Small intestine (tissue), 7 donors: ENCODE results near the gene ISCU. TPM values are rescaled to one million over a fixed set of nuclear protein-coding genes. Genes with fewer than 3 reads are reported as not detected.
A peak's percentile ranks its signal among the peaks of the same experiment; 100 is the strongest.

Experiments
- DNase-seq, 2 donors: peaks; one replicate each; pipeline versions ENCODE4 v3.0.0 to v3.0.0-alpha.2; 2013
- FAIRE-seq: peaks from 2 replicates; lab custom pipeline; 2012; peaks lifted over from hg19 to GRCh38; lab: Jason Lieb, UNC
- H3K27ac ChIP-seq, 3 donors: one replicate each; pipeline ENCODE4 v1.5.1; 2013; ENCODE audit warnings: low read length in 2 of 3, mild to moderate bottlenecking in 2 of 3, control low read depth in 1 of 3, inconsistent platforms in 1 of 3, low read depth in 1 of 3, moderate library complexity in 1 of 3
- H3K27me3 ChIP-seq, 3 donors: one replicate each; pipeline ENCODE4 v1.6.1; 2013; ENCODE audit warnings: low read length in 3 of 3, inconsistent platforms in 1 of 3; ENCODE audit not compliant: control insufficient read depth in 3 of 3, insufficient read depth in 3 of 3
- H3K36me3 ChIP-seq, 3 donors: one replicate each; pipeline ENCODE4 v1.6.1; 2013; ENCODE audit warnings: low read length in 3 of 3, inconsistent platforms in 1 of 3, low read depth in 1 of 3, mild to moderate bottlenecking in 1 of 3, moderate library complexity in 1 of 3; ENCODE audit not compliant: control insufficient read depth in 3 of 3, insufficient read depth in 2 of 3
- H3K4me1 ChIP-seq, 3 donors: one replicate each; pipeline ENCODE4 v1.6.1; 2013; ENCODE audit warnings: low read length in 2 of 3, inconsistent platforms in 1 of 3, low read depth in 1 of 3, mild to moderate bottlenecking in 1 of 3, moderate library complexity in 1 of 3; ENCODE audit not compliant: control insufficient read depth in 3 of 3, insufficient read depth in 2 of 3
- H3K4me3 ChIP-seq, 3 donors: one replicate each; pipeline ENCODE4 v1.5.1; 2013; ENCODE audit warnings: low read length in 3 of 3, control low read depth in 1 of 3, inconsistent platforms in 1 of 3, low read depth in 1 of 3, mild to moderate bottlenecking in 1 of 3, moderate library complexity in 1 of 3
- H3K9me3 ChIP-seq, 2 donors: one replicate each; pipeline ENCODE4 v1.6.1; 2013; ENCODE audit warnings: low read depth in 1 of 2, low read length in 1 of 2; ENCODE audit not compliant: control insufficient read depth in 2 of 2, insufficient read depth in 1 of 2
- WGBS, 3 donors: extraction: QIAGEN DNeasy Blood & Tissue Kit; methylation state at CpG; one replicate each; pipeline ENCODE4 v1.1.7; 2013; 5-methylcytosine and 5-hydroxymethylcytosine counted together
- polyA plus RNA-seq, 4 donors: library from polyadenylated mRNA; stranded (reverse) in 3 of 4; unstranded in 1 of 4; fragments of 200-250 nt in 3 of 4; fragments of 120-200 nt in 1 of 4; gene quantifications; one replicate each; pipeline versions ENCODE4 v1.2.1 to v1.2.3, GENCODE V29; 2013
- donor health status: healthy with polysubstance abuse.
- donor health status: control.
- donor health status: control.
- donor health status: Bipolar disorder and iron deficiency.
- donor health status: healthy.

The ISCU gene
- polyA plus RNA-seq, 4 donors: 102 to 178 (median 132) TPM

DNA sequence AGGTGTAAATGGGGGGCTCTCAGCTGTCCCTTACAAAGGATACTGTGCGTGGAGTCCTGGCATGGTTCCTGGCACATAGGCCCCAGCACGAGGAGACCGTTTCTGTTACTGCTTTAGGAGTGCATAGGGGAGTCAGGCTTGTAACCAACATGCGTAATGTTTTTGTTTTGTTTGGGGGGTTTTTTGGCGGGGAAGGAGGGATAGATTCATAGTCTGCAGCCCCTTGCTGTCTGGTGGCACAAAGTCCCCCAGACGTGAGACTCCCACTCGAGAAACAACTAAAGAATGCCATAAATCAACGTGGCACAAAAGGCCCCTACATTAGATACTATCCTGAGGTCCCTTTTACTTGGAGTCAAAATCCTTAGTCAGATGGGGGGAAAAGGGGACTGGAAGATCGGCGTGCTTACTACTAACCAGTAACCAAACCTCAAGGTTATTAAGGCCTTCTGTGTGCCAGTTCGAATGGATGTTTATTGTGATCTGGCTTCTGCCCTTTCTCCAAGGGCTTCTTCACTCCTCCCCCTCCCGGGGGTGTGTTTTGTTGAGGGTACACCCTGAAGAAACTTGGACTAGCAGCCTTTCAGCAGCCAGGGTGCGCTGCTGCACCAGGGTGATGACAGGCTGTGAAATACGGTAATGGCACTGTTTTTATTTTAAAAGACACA lies 874 bp downstream of the ISCU start:
- peak overlapping the region; percentile 82 to 93 (median 90) for H3K27ac ChIP-seq
- 1 to 3% (median 1%) methylated on average over 14 of the region's 14 CpGs for WGBS, 3 donors
- H3K4me3 ChIP-seq: peak overlapping the region; percentile 64 to 99 (median 75)
- no peaks in the 10 kb centered on the region for H3K9me3 ChIP-seq
- peaks cover 6 to 16% (median 11%) of the 10 kb centered on the region in 3 donors for H3K4me1 ChIP-seq
- peaks cover 12 to 26% (median 20%) of the 10 kb centered on the region in 3 donors for H3K36me3 ChIP-seq
- DNase-seq (peak; percentile 91 to 92), FAIRE-seq (no peak)
- no peaks in the 10 kb centered on the region for H3K27me3 ChIP-seq

DNA sequence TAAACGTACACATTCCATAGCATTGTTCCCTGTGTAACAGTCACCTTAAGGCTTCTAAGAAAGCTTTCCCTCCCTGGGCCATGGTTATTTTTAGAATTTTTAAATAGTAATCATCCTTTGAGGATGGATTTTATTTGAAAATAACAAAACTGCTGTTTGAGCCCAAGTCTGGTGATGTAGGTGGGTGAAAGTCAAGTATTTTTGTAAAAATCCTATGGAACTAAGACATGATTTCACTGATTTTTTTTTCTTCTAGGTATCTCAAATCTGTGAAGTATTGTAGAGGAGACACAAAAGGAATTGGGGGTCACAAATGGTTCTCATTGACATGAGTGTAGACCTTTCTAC lies 1.4 kb downstream of the ISCU start:
- peaks cover 6 to 14% (median 9%) of the 10 kb centered on the region in 3 donors for H3K4me1 ChIP-seq
- H3K27ac ChIP-seq: no peak overlapping the region
- peaks cover 12 to 27% (median 20%) of the 10 kb centered on the region in 3 donors for H3K36me3 ChIP-seq
- DNase-seq: no peak
- WGBS, 3 donors: 0 to 5% (median 2%) methylated on average over 1 of the region's 1 CpG
- H3K27me3 ChIP-seq: no peaks in the 10 kb centered on the region
- no peaks in the 10 kb centered on the region for H3K9me3 ChIP-seq
- peak overlapping the region in 2 of 3 donors; percentile 64 to 99 for H3K4me3 ChIP-seq
- FAIRE-seq: no peak

DNA sequence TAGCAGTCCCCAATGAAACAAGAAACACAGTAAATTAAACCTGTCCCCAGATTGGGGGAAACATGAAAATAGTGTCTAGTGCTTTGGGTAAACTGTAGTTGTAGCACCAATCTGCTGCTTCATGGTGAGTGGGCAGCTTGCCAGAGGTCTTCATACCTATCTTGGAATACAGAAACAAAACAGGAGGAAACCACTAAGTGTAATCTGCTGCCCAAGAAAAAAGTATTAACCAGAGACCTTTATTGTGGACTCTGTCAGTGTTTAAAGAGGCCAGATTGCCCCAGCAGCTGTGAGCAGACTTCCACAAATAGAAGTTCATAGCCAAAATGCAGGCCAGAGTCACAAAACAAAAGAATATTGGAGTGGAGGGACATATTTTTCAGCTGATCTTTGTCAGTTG lies 2.3 kb downstream of the ISCU start:
- peaks cover 12 to 28% (median 20%) of the 10 kb centered on the region in 3 donors for H3K36me3 ChIP-seq
- DNase-seq (no peak), FAIRE-seq (no peak)
- H3K4me3 ChIP-seq: no peak overlapping the region
- no peak overlapping the region for H3K27ac ChIP-seq
- H3K27me3 ChIP-seq: no peaks in the 10 kb centered on the region
- peaks cover under 1 to 12% (median 5%) of the 10 kb centered on the region in 3 donors for H3K4me1 ChIP-seq
- H3K9me3 ChIP-seq: no peaks in the 10 kb centered on the region

DNA sequence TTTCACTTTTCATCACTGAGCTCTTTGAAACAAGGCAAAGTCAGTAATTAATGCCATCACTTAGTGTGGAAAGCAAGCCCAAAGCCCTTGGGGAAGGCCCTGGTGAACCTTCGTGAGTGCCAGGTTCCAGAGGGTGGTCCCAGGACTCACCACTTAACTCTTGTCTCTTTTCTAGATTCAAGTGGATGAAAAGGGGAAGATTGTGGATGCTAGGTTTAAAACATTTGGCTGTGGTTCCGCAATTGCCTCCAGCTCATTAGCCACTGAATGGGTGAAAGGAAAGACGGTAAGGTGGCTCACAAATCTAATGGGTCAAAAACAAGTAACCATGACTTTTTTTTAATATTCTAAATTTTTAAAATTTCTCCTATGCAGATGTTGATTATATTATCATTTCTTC lies 2.8 kb downstream of the ISCU start:
- H3K27ac ChIP-seq: no peak overlapping the region
- WGBS, 3 donors: 89 to 92% (median 91%) methylated on average over 3 of the region's 3 CpGs
- no peaks in the 10 kb centered on the region for H3K9me3 ChIP-seq
- DNase-seq (no peak), FAIRE-seq (no peak)
- H3K4me1 ChIP-seq: peaks cover 0 to 9% (median 3%) of the 10 kb centered on the region in 3 donors
- no peak overlapping the region for H3K4me3 ChIP-seq
- peaks cover 12 to 32% (median 20%) of the 10 kb centered on the region in 3 donors for H3K36me3 ChIP-seq
- no peaks in the 10 kb centered on the region for H3K27me3 ChIP-seq

DNA sequence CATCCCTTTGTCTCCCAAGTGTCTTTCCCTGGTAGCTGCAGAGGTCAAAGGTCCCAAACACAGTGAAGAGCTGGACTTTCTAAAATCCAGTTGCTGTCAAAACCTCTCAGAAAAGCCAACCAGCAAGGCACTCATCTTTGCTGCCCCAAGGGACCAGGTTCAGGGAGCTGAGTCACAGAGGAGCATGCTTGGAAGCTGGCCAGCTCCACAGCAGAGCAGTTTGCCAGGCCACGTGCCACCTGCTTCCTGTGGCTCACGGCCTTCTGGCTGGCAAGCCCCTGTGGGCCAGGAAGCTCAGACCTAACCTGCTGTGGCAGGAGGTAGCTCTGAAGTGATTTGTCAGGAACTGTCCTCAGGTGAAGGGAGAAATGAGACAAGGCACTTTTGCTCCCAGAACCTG lies 3.6 kb downstream of the ISCU start:
- Histone ChIP-seq H3K9me3 (no peaks in the 10 kb centered on the region), H3K4me3 (no peak overlapping the region), H3K36me3 (peaks cover 12 to 32% (median 20%) of the 10 kb centered on the region in 3 donors), H3K4me1 (peaks cover 0 to 9% (median 3%) of the 10 kb centered on the region in 3 donors), H3K27me3 (no peaks in the 10 kb centered on the region), H3K27ac (peak overlapping the region in 1 of 3 donors; percentile 64)
- FAIRE-seq (no peak), DNase-seq (peak in 1 of 2 donors; percentile 55)
- WGBS, 3 donors: 7 to 19% (median 11%) methylated on average over 2 of the region's 2 CpGs

DNA sequence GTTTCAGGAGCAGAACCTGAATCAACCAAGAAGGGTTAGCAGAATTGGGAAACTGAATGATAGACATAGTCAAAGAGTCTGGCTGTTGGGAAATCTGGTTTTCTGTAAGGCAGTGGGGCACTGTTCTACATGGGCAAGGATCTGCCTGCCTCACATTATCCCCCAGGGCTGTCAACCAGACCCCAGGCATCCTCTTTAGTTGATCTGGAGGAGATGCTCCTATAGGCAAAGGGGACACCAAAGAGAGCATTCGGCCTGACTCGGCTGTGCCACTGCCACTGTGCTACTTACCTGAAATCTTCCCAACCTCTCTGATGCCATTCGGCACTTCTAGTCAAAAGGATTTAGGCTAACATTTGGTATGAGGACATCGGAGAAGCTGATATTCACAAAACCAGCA lies 4.1 kb downstream of the ISCU start:
- 90 to 97% (median 93%) methylated on average over 4 of the region's 4 CpGs for WGBS, 3 donors
- peaks cover 0 to 9% (median 3%) of the 10 kb centered on the region in 3 donors for H3K4me1 ChIP-seq
- H3K4me3 ChIP-seq: no peak overlapping the region
- peak overlapping the region in 1 of 3 donors; percentile 74 for H3K27ac ChIP-seq
- FAIRE-seq: no peak
- no peak for DNase-seq
- no peaks in the 10 kb centered on the region for H3K9me3 ChIP-seq
- peaks cover 12 to 32% (median 20%) of the 10 kb centered on the region in 3 donors for H3K36me3 ChIP-seq
- H3K27me3 ChIP-seq: no peaks in the 10 kb centered on the region

DNA sequence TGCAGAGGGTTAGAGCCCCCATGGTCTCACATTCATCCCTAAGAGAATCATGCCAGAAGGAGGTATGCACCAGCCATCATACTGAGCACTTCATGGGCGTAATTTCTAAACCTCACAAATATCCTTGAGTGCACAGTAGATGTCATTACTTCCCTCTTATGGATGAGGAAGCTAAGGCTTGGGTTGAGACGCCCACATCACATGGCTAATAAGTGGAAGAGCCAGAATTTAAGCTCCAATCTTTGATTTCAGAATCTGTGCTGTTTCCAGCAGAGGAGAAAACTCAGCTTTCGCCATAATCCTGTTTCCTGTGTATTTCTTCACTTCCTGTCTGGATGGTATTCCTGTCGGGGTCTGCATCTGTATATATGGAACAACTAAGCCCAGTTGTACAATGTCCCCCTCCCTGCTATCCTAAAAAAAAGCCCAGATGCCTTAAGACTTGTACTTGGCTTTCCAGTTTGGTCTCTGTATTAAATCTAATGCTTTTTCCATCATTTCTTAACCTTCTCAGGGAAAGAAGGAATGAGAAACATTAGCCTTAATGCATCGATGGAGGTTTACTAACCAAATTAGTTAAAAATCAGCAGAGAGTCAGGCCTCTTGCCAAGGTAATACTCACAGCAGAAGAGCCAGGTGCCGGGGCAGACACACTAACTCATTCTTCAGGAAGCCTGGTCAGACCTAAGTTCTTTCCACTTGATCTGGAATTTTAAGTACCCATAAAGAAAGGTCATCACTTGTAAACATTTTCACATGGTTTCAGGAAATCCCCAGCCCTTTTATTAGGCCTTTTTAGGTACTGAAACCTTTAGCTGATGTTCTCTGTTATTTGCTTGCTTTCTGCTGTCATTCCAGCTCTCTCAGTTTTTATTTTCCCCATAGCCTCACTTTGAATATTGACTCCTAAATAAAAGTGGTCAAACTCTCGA lies 5.3 kb downstream of the ISCU start:
- H3K27ac ChIP-seq: peak overlapping the region in 2 of 3 donors; percentile 41 to 91
- no peak overlapping the region for H3K4me3 ChIP-seq
- peaks cover 0 to 5% (median 3%) of the 10 kb centered on the region in 3 donors for H3K4me1 ChIP-seq
- no peaks in the 10 kb centered on the region for H3K9me3 ChIP-seq
- 68 to 82% (median 74%) methylated on average over 7 of the region's 7 CpGs for WGBS, 3 donors
- no peak for FAIRE-seq
- H3K36me3 ChIP-seq: peaks cover 12 to 32% (median 20%) of the 10 kb centered on the region in 3 donors
- no peaks in the 10 kb centered on the region for H3K27me3 ChIP-seq
- no peak for DNase-seq
